Heart right ventricle (tissue), 16 donors: ENCODE data around the gene CDH8. TPM values are rescaled to one million over a fixed set of nuclear protein-coding genes. Genes with fewer than 3 reads are reported as not detected.

ENCODE experiments used
- ATAC-seq, 8 donors: fragments of 200-7000 bp; cut with Tn5 transposase; one replicate each; pipeline ENCODE4 v1.9.1; 2020; ENCODE audit warnings: mild to moderate bottlenecking in 8 of 8, moderate library complexity in 8 of 8, moderate number of reproducible peaks in 1 of 8
- DNase-seq, 2 donors: peaks; one replicate each; pipeline ENCODE4 v3.0.0-alpha.2; 2020
- H3K27ac ChIP-seq, 10 donors: fragments of 200-600 bp; sonication (generic) in 2 of 10; one replicate each; pipeline versions ENCODE4 v1.5.0 to v1.8.0; 2020 to 2022; ENCODE audit warnings: mild to moderate bottlenecking in 3 of 10
- H3K27me3 ChIP-seq, 7 donors: fragments of 200-600 bp; one replicate each; pipeline ENCODE4 v1.8.0; 2021 to 2022; ENCODE audit warnings: mild to moderate bottlenecking in 2 of 7
- H3K36me3 ChIP-seq, 9 donors: fragments of 200-600 bp; sonication (generic) in 1 of 9; one replicate each; pipeline versions ENCODE4 v1.5.0 to v1.8.0; 2020 to 2022; ENCODE audit warnings: mild to moderate bottlenecking in 2 of 9
- H3K4me1 ChIP-seq, 9 donors: fragments of 200-600 bp; sonication (generic) in 1 of 9; one replicate each; pipeline versions ENCODE4 v1.5.0 to v1.8.0; 2020 to 2022; ENCODE audit warnings: mild to moderate bottlenecking in 4 of 9
- H3K4me3 ChIP-seq, 10 donors: fragments of 200-600 bp; sonication (generic) in 2 of 10; one replicate each; pipeline versions ENCODE4 v1.5.0 to v1.8.0; 2020 to 2022; ENCODE audit warnings: mild to moderate bottlenecking in 7 of 10, moderate library complexity in 2 of 10
- H3K9me3 ChIP-seq, 11 donors: fragments of 200-600 bp in 10 of 11; sonication (generic) in 2 of 11; one replicate each; pipeline versions ENCODE4 v1.5.0 to v1.8.0; 2013 to 2022; ENCODE audit warnings: mild to moderate bottlenecking in 2 of 11, control low read depth in 1 of 11, moderate library complexity in 1 of 11
- CTCF ChIP-seq, 9 donors: fragments of 200-600 bp; sonication (generic) in 2 of 9; IDR thresholded peaks; one replicate each; pipeline versions ENCODE4 v1.5.0 to v1.8.0; 2021 to 2022; ENCODE audit warnings: antibody characterized with exemption in 9 of 9, mild to moderate bottlenecking in 5 of 9, moderate library complexity in 1 of 9
- WGBS, 2 donors: extraction: QIAGEN DNeasy Blood & Tissue Kit; methylation state at CpG; one replicate each; pipeline ENCODE4 v1.1.7; 2013; ENCODE audit warnings: inconsistent platforms in 1 of 2; 5-methylcytosine and 5-hydroxymethylcytosine counted together
- intact Hi-C, 10 donors: fragments of 100-400 bp; cut with DNase I; formaldehyde crosslinking; loops; one replicate each; pipeline versions ENCODE4 v1.11.1 to v1.14.2; 2022
- polyA plus RNA-seq, 2 donors: library from polyadenylated mRNA; stranded (reverse); fragments of 200-250 nt; gene quantifications; one replicate each; pipeline ENCODE4 v1.2.3, GENCODE V29; 2013
- total RNA-seq, 10 donors: library from RNA; stranded (reverse); fragmentation: NEBNext Ultra II Directional in 3 of 10; extraction: Animal tissue kit (Norgen Biotek cat#: 25700) in 3 of 10; gene quantifications; one replicate each; pipeline versions ENCODE4 v1.2.1 to v1.2.4, GENCODE V29; 2021 to 2023
- donor health status: Arrhythmogenic right ventricular cardiomyopathy.
- donor health status: ischemic (EF 13 %, LVEDD 7.1; RV severe dilation, severe dysfunction).
- donor health status: healthy with polysubstance abuse.
- donor health status: DM: no; HTN: yes; CAD: no.
- donor health status: DM: no; HTN: no; CAD: no.
- donor health status: ischemic (EF 25% LVEDD 6.9; RV normal size, moderate dysfunction).
- donor health status: ischemic (EF 25% LVEDD 5.7; RV mildly dilated, moderate dysfunction).
- donor health status: healthy.
- donor health status: DM: yes; HTN: yes; CAD: no.
- donor health status: Ischemic cardiomyopathy.
- donor health status: ischemic (EF 35%, LVEDD 5.7; RV mildly dilated, moderate dysfunction).
- donor health status: nonischemic (EF 11% LVEDD 7.7; RV severe dilation, severe dysfunction).
- donor health status: DM: yes; HTN: yes; CAD: no.
- donor health status: PGD.
- donor health status: ischemic (EF 29% LVEDD 5.4; RV normal size, mild dysfunction).
- donor health status: nonischemic (EF 23%, LVEDD 6.1; RV moderate dilation, normal function).

Gene CDH8
- total and polyA plus RNA-seq, 12 donors = 0.19 to 2.0 (median 0.53) TPM; not detected in 5

- DNase-seq (no peak), ATAC-seq (peak in 3 of 8 donors; percentile 65 to 83 (median 69))
- Histone ChIP-seq H3K36me3 (no peaks in the 10 kb centered on the region), H3K4me3 (no peak overlapping the region), H3K9me3 (no peaks in the 10 kb centered on the region), H3K27ac (peak overlapping the region in 1 of 10 donors; percentile 24), H3K27me3 (no peaks in the 10 kb centered on the region), H3K4me1 (peaks cover 0 to 9% (median 0%) of the 10 kb centered on the region in 9 donors)
- 63 to 72% methylated on average over 8 of the region's 8 CpGs for WGBS, 2 donors
- no peak for TF ChIP-seq CTCF (IDR thresholded peaks at IDR 0.05)
- intact Hi-C loops = no loop called here
Measured at GRCh38 chr16:62014319-62014923, 21.8 kb downstream of the CDH8 start.

GRCh38 chr16:62010186-62010585, 26.1 kb downstream of the CDH8 start:
- Histone ChIP-seq H3K4me3 (no peak overlapping the region), H3K27me3 (no peaks in the 10 kb centered on the region), H3K27ac (no peak overlapping the region), H3K9me3 (no peaks in the 10 kb centered on the region), H3K4me1 (peaks cover 0 to 9% (median 0%) of the 10 kb centered on the region in 9 donors), H3K36me3 (no peaks in the 10 kb centered on the region)
- no peak for TF ChIP-seq CTCF (IDR thresholded peaks at IDR 0.05)
- no peak for DNase-seq
- 81 to 83% methylated on average over 4 of the region's 4 CpGs for WGBS, 2 donors
- intact Hi-C loops = no loop called here
- no peak for ATAC-seq

- H3K9me3 ChIP-seq = no peaks in the 10 kb centered on the region
- ATAC-seq = no peak
- H3K27me3 ChIP-seq = no peaks in the 10 kb centered on the region
- DNase-seq = no peak
- 83 to 90% methylated on average over 2 of the region's 2 CpGs for WGBS, 2 donors
- no peaks in the 10 kb centered on the region for H3K4me1 ChIP-seq
- no peak overlapping the region for H3K27ac ChIP-seq
- H3K4me3 ChIP-seq = no peak overlapping the region
- intact Hi-C loops = no loop called here
- H3K36me3 ChIP-seq = no peaks in the 10 kb centered on the region
- no peak for TF ChIP-seq CTCF (IDR thresholded peaks at IDR 0.05)
Measured at GRCh38 chr16:61998460-61998859, 37.8 kb downstream of the CDH8 start.

GRCh38 chr16:61993108-61993507, 43.1 kb downstream of the CDH8 start:
- intact Hi-C loops = no loop called here
- no peak for TF ChIP-seq CTCF (IDR thresholded peaks at IDR 0.05)
- Histone ChIP-seq H3K4me3 (no peak overlapping the region), H3K27me3 (no peaks in the 10 kb centered on the region), H3K4me1 (no peaks in the 10 kb centered on the region), H3K36me3 (no peaks in the 10 kb centered on the region), H3K9me3 (peaks cover 0 to 3% (median 0%) of the 10 kb centered on the region in 11 donors), H3K27ac (no peak overlapping the region)
- ATAC-seq = no peak
- WGBS, 2 donors = 43 to 54% methylated on average over 3 of the region's 3 CpGs
- DNase-seq = no peak
